Liver (tissue), 9 donors: ENCODE measurements around the gene JAK1. TPM values are rescaled to one million over a fixed set of nuclear protein-coding genes. Genes with fewer than 3 reads are reported as not detected.

Experiments used
- DNase-seq: peaks from one replicate; pipeline ENCODE4 v3.0.0-alpha.2; 2017; ENCODE audit warnings: low spot score
- H3K27ac ChIP-seq, 2 donors: one replicate each; pipeline ENCODE4 v1.7.0; 2013; ENCODE audit warnings: inconsistent platforms in 2 of 2, low read length in 2 of 2, control low read depth in 1 of 2, low read depth in 1 of 2, mild to moderate bottlenecking in 1 of 2
- H3K27me3 ChIP-seq, 4 donors: one replicate each; pipeline versions ENCODE4 v1.6.1 to v1.7.0; 2013; ENCODE audit warnings: low read length in 3 of 4, inconsistent platforms in 1 of 4, mild to moderate bottlenecking in 1 of 4, moderate library complexity in 1 of 4; ENCODE audit not compliant: control insufficient read depth in 4 of 4, insufficient read depth in 4 of 4
- H3K36me3 ChIP-seq, 4 donors: one replicate each; pipeline versions ENCODE4 v1.6.1 to v1.7.0; 2013; ENCODE audit warnings: low read length in 3 of 4, mild to moderate bottlenecking in 3 of 4, low read depth in 1 of 4, moderate library complexity in 1 of 4; ENCODE audit not compliant: control insufficient read depth in 4 of 4, insufficient read depth in 3 of 4
- H3K4me1 ChIP-seq, 4 donors: one replicate each; pipeline versions ENCODE4 v1.6.1 to v1.7.0; 2013; ENCODE audit warnings: low read length in 3 of 4, mild to moderate bottlenecking in 3 of 4, moderate library complexity in 1 of 4; ENCODE audit not compliant: control insufficient read depth in 4 of 4, insufficient read depth in 4 of 4
- H3K4me3 ChIP-seq, 3 donors: one replicate each; pipeline versions ENCODE4 v1.6.1 to v1.7.0; 2013; ENCODE audit warnings: low read length in 3 of 3, control low read depth in 1 of 3, low read depth in 1 of 3, mild to moderate bottlenecking in 1 of 3
- H3K9ac ChIP-seq, 2 donors: one replicate each; pipeline ENCODE4 v1.7.0; 2013; ENCODE audit warnings: low read length in 2 of 2, mild to moderate bottlenecking in 2 of 2, moderate library complexity in 2 of 2, control low read depth in 1 of 2, low read depth in 1 of 2
- H3K9me3 ChIP-seq, 4 donors: one replicate each; pipeline versions ENCODE4 v1.6.1 to v1.7.0; 2013; ENCODE audit warnings: low read length in 3 of 4; ENCODE audit not compliant: control insufficient read depth in 4 of 4
- CTCF ChIP-seq: fragments of 150-350 bp; IDR thresholded peaks from 2 replicates; pipeline ENCODE4 v1.5.1; 2017; ENCODE audit warnings: improper control_type of control experiment, low read depth, low read length; ENCODE audit not compliant: missing input control
- FOXA1 ChIP-seq: IDR thresholded peaks from 2 replicates; pipeline ENCODE4 v1.6.1; 2016; ENCODE audit warnings: antibody characterized with exemption
- FOXA2 ChIP-seq: IDR thresholded peaks from 2 replicates; pipeline ENCODE4 v1.6.1; 2016; ENCODE audit warnings: antibody characterized with exemption
- GABPA ChIP-seq, 2 donors: IDR thresholded peaks in 1 of 2; conservative IDR thresholded peaks in 1 of 2; 2 replicates each; pipeline ENCODE4 v1.6.1; 2016; ENCODE audit warnings: antibody characterized with exemption in 2 of 2, mild to moderate bottlenecking in 1 of 2, moderate library complexity in 1 of 2
- JUND ChIP-seq, 2 donors: IDR thresholded peaks; 2 replicates each; pipeline ENCODE4 v1.6.1; 2016; ENCODE audit warnings: antibody characterized with exemption in 2 of 2
- NR2F2 ChIP-seq: IDR thresholded peaks from 2 replicates; pipeline ENCODE4 v1.6.1; 2016; ENCODE audit warnings: antibody characterized with exemption
- RAD21 ChIP-seq, 2 donors: IDR thresholded peaks; 2 replicates each; pipeline ENCODE4 v1.6.1; 2016; ENCODE audit warnings: antibody characterized with exemption in 2 of 2, mild to moderate bottlenecking in 2 of 2
- REST ChIP-seq: IDR thresholded peaks from 2 replicates; pipeline ENCODE4 v1.6.1; 2016; ENCODE audit warnings: antibody characterized with exemption, mild to moderate bottlenecking
- RXRA ChIP-seq, 2 donors: IDR thresholded peaks; 2 replicates each; pipeline ENCODE4 v1.6.1; 2017 to 2018; ENCODE audit warnings: antibody characterized with exemption in 2 of 2, mild to moderate bottlenecking in 1 of 2
- SP1 ChIP-seq: IDR thresholded peaks from 2 replicates; pipeline ENCODE4 v1.6.1; 2018; ENCODE audit warnings: antibody characterized with exemption, mild to moderate bottlenecking
- YY1 ChIP-seq: IDR thresholded peaks from 2 replicates; pipeline ENCODE4 v1.6.1; 2016; ENCODE audit warnings: antibody characterized with exemption, mild to moderate bottlenecking
- ZBTB33 ChIP-seq: IDR thresholded peaks from 2 replicates; pipeline ENCODE4 v1.6.1; 2016; ENCODE audit warnings: antibody characterized with exemption
- polyA plus RNA-seq, 2 donors: library from polyadenylated mRNA; stranded (reverse) in 1 of 2; unstranded in 1 of 2; fragments of 200-250 nt in 1 of 2; fragments of >200 nt in 1 of 2; fragmentation: Nextera tagmentation in 1 of 2; extraction: Ambion mirVana in 1 of 2; gene quantifications; one replicate each; pipeline versions ENCODE4 v1.2.1 to v1.2.3, GENCODE V29; 2013 to 2015
- total RNA-seq, 2 donors: library from RNA; depleted of rRNA; stranded (reverse); fragments of >200 nt; gene quantifications; one replicate each; pipeline ENCODE4 v1.2.3, GENCODE V29; 2014
- donor health status: healthy.
- donor health status: healthy.
- donor health status: healthy.
- donor health status: healthy.
- donor health status: healthy.

Gene JAK1
- total and polyA plus RNA-seq, 4 donors = 24.1 to 68.6 (median 34.5) TPM

GRCh38 chr1:64961923-64962322 is 4.4 kb downstream of the JAK1 start (continued):
- TF ChIP-seq ZBTB33 = no peak
- no peak for TF ChIP-seq SP1
- no peak for TF ChIP-seq GABPA (IDR thresholded peaks at IDR 0.05 in 1 of 2, conservative IDR thresholded peaks at IDR 0.05 in 1 of 2)
- TF ChIP-seq JUND (IDR thresholded peaks at IDR 0.05) = no peak

GRCh38 chr1:64960731-64961130 is 5.6 kb downstream of the JAK1 start:
- no peak overlapping the region for H3K9ac ChIP-seq
- no peaks in the 10 kb centered on the region for H3K9me3 ChIP-seq
- H3K36me3 ChIP-seq = no peaks in the 10 kb centered on the region
- DNase-seq = no peak
- H3K27me3 ChIP-seq = no peaks in the 10 kb centered on the region
- no peak overlapping the region for H3K27ac ChIP-seq
- TF ChIP-seq ZBTB33 = no peak
- no peak for TF ChIP-seq RAD21 (IDR thresholded peaks at IDR 0.05)
- TF ChIP-seq FOXA1 = no peak
- TF ChIP-seq FOXA2 = no peak
- no peak for TF ChIP-seq CTCF
- no peak for TF ChIP-seq YY1
- TF ChIP-seq NR2F2 = no peak
- no peak for TF ChIP-seq REST
- no peak for TF ChIP-seq JUND (IDR thresholded peaks at IDR 0.05)
- no peak for TF ChIP-seq RXRA (IDR thresholded peaks at IDR 0.05)
- peaks cover 14 to 38% (median 21%) of the 10 kb centered on the region in 4 donors for H3K4me1 ChIP-seq
- no peak overlapping the region for H3K4me3 ChIP-seq
